ENCODE results near the gene NPAS4.

DNA sequence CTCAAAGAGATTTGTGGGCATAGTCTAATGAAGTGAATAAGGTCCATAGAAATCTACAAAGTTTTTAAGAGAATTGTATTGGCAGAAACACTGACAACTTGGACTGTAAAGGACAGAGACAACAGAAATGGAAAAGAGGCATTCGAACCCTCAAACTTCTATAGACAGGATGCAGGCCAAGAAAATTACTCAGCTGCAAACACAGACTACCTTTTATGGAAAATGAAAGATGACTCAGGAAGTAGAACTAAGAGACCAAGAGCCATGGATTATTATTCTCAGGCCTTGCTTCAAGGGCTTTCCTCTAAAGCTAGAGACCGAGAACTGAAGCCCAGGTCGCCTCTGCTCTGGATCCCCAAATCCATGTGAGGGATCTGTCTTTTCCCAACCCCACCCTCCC, 42.1 kb downstream of the NPAS4 start:
- TF ChIP-seq CTCF (IDR thresholded peaks at IDR 0.05; ENCODE audit: low read depth, low read length) (no peak), EZH2phosphoT487 (IDR thresholded peaks at IDR 0.05; ENCODE audit: low read depth) (no peak)

Measured in OCI-LY3 (cell line).